Vagina (tissue), 2 donors: ENCODE data around the gene DSG1. TPM values are rescaled to one million over a fixed set of nuclear protein-coding genes. Genes with fewer than 3 reads are reported as not detected.
"Not testable (repeated sequence)": the region's sequence is repeated elsewhere in the genome, so short reads cannot be mapped to it uniquely, and the experiment has no call there.

Experiments used
- DNase-seq, 2 donors: peaks; one replicate each; pipeline ENCODE4 v3.0.0-alpha.2; 2017; ENCODE audit errors: extremely low spot score in 2 of 2
- H3K27ac ChIP-seq: fragments of 200-600 bp; sonication (generic); one replicate; pipeline ENCODE4 v1.5.1; 2019
- H3K27me3 ChIP-seq: fragments of 200-600 bp; sonication (generic); one replicate; pipeline ENCODE4 v1.5.1; 2019
- H3K36me3 ChIP-seq, 2 donors: fragments of 200-600 bp; sonication (generic); one replicate each; pipeline ENCODE4 v1.5.1; 2017 to 2019
- H3K4me1 ChIP-seq: fragments of 200-600 bp; sonication (generic); one replicate; pipeline ENCODE4 v1.5.1; 2019
- H3K4me3 ChIP-seq, 2 donors: fragments of 200-600 bp; sonication (generic); 1 replicate in 1 of 2; 2 replicates in 1 of 2; pipeline ENCODE4 v1.5.1; 2016 to 2019
- H3K9me3 ChIP-seq: fragments of 200-600 bp; sonication (generic); one replicate; pipeline ENCODE4 v1.5.1; 2019
- POLR2A ChIP-seq, 2 donors: fragments of 450-650 bp; IDR thresholded peaks; one replicate each; pipeline ENCODE4 v1.6.1; 2017; ENCODE audit warnings: antibody characterized with exemption in 2 of 2, mild to moderate bottlenecking in 2 of 2, moderate library complexity in 2 of 2
- POLR2AphosphoS5 ChIP-seq, 2 donors: sonication (generic); formaldehyde crosslinking; IDR thresholded peaks; one replicate each; pipeline ENCODE4 v1.9.0; 2017; ENCODE audit warnings: antibody characterized with exemption in 2 of 2, mild to moderate bottlenecking in 2 of 2, low read depth in 1 of 2; ENCODE audit not compliant: insufficient read depth in 1 of 2
- intact Hi-C: fragments of 100-400 bp; cut with DNase I; formaldehyde crosslinking; loops from one replicate; pipeline ENCODE4 v1.15.1; 2023
- total RNA-seq: library from RNA; depleted of rRNA; stranded (reverse); fragments of >200 nt; gene quantifications from one replicate; pipeline ENCODE4 v1.2.3, GENCODE V29; 2016
- TF ChIP-seq, protein P1 (sequence below), 3 experiments: fragments of 450-650 bp in 2 of 3; fragments of 200-600 bp in 1 of 3; sonication (generic) in 1 of 3; IDR thresholded peaks; one replicate each; pipeline ENCODE4 v1.5.1; 2017 to 2019; ENCODE audit warnings: antibody characterized with exemption in 3 of 3, mild to moderate bottlenecking in 2 of 3, moderate library complexity in 2 of 3

Gene DSG1
- total RNA-seq, 1 donor from 2014 or later, result 122 TPM

DNA sequence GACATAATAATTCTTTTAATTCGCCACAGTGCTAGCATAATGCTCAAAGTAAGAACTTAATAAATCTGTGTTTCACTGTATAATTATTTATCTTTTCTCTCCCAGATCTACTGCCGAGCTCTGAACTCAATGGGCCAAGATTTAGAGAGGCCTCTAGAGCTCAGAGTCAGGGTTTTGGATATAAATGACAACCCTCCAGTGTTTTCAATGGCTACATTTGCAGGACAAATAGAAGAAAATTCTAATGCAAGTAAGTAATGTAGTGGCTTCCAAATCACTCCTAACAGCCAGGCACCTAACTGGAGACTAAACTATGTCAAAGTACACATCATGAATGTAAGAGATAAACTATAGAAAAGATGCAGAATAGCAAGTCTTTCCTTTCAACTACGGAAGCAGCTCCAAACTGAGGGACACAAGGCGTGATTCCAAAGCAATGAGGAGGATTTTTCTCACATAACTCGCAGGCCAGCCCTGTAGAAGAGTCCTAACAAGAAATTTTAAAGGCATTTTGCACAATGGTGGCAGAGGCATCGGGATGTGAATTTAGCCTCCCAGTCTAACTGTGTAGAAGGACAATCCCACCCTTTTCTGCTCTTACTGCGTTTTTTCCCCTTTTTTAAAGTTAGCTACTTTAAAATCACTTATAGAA is 12.0 kb downstream of the DSG1 start:
- H3K27ac ChIP-seq, result no peak overlapping the region
- no peak for DNase-seq
- no peak overlapping the region for H3K4me3 ChIP-seq
- no peaks in the 10 kb centered on the region for H3K4me1 ChIP-seq
- TF ChIP-seq POLR2AphosphoS5 (IDR thresholded peaks at IDR 0.05; ENCODE audit: insufficient read depth in 1 of 2, low read depth in 1 of 2) (no peak), POLR2A (IDR thresholded peaks at IDR 0.05) (no peak)
- TF ChIP-seq, protein P1, sequence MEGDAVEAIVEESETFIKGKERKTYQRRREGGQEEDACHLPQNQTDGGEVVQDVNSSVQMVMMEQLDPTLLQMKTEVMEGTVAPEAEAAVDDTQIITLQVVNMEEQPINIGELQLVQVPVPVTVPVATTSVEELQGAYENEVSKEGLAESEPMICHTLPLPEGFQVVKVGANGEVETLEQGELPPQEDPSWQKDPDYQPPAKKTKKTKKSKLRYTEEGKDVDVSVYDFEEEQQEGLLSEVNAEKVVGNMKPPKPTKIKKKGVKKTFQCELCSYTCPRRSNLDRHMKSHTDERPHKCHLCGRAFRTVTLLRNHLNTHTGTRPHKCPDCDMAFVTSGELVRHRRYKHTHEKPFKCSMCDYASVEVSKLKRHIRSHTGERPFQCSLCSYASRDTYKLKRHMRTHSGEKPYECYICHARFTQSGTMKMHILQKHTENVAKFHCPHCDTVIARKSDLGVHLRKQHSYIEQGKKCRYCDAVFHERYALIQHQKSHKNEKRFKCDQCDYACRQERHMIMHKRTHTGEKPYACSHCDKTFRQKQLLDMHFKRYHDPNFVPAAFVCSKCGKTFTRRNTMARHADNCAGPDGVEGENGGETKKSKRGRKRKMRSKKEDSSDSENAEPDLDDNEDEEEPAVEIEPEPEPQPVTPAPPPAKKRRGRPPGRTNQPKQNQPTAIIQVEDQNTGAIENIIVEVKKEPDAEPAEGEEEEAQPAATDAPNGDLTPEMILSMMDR (IDR thresholded peaks at IDR 0.05), result no peak
- no peaks in the 10 kb centered on the region for H3K9me3 ChIP-seq
- no peaks in the 10 kb centered on the region for H3K27me3 ChIP-seq
- H3K36me3 ChIP-seq, result no peaks in the 10 kb centered on the region
- intact Hi-C loops, result no loop called here

DNA sequence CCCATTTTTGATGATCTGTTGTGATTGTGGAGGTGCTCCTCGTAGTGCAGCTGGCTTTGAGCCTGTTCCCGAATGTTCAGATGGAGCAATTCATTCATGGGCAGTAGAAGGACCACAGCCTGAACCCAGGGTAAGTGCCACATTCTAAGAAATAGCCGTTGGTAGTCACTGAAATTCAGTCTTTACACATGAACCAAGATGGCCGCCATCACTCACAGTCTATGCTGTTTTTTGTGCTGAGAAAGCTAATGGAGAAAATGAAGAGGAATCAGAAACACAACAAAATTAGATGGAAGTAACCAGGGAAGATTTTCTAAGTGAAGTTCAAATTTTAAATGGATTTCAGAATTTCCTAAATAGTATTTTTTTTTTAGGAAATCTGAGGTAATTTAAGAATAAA is 25.5 kb downstream of the DSG1 start:
- H3K9me3 ChIP-seq, result no peaks in the 10 kb centered on the region
- no peak overlapping the region for H3K27ac ChIP-seq
- H3K36me3 ChIP-seq, result no peaks in the 10 kb centered on the region
- no peak for DNase-seq
- no peaks in the 10 kb centered on the region for H3K4me1 ChIP-seq
- no peak overlapping the region for H3K4me3 ChIP-seq
- intact Hi-C loops, result no loop called here
- TF ChIP-seq POLR2AphosphoS5 (IDR thresholded peaks at IDR 0.05; ENCODE audit: insufficient read depth in 1 of 2, low read depth in 1 of 2) (no peak), POLR2A (IDR thresholded peaks at IDR 0.05) (no peak)
- TF ChIP-seq, protein P1 (IDR thresholded peaks at IDR 0.05), result no peak
- H3K27me3 ChIP-seq, result no peaks in the 10 kb centered on the region

DNA sequence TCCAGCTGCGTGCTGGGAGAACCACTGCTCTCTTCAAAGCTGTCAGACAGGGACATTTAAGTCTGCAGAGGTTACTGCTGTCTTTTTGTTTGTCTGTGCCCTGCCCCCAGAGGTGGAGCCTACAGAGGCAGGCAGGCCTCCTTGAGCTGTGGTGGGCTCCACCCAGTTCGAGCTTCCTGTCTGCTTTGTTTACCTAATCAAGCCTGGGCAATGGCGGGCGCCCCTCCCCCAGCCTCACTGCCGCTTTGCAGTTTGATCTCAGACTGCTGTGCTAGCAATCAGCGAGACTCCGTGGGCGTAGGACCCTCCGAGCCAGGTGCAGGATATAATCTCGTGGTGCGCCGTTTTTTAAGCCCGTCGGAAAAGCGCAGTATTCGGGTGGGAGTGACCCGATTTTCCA is 35.4 kb downstream of the DSG1 start:
- H3K9me3 ChIP-seq, intact Hi-C loops, H3K27ac ChIP-seq, H3K36me3 ChIP-seq, DNase-seq, H3K4me1 ChIP-seq, H3K4me3 ChIP-seq, H3K27me3 ChIP-seq: not testable (repeated sequence)

DNA sequence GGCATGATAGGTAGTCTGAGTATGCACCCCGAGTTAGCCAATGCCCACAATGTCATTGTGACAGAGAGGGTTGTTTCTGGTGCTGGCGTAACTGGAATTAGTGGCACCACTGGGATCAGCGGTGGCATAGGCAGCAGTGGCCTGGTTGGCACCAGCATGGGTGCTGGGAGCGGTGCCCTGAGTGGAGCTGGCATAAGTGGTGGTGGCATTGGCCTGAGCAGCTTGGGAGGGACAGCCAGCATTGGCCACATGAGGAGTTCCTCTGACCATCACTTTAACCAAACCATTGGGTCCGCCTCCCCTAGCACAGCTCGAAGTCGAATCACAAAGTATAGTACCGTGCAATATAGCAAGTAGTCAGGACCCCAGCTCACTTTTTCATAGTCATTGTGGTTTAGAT is 37.0 kb downstream of the DSG1 start:
- Histone ChIP-seq H3K4me3 (no peak overlapping the region), H3K4me1 (no peaks in the 10 kb centered on the region), H3K36me3 (no peaks in the 10 kb centered on the region), H3K9me3 (no peaks in the 10 kb centered on the region), H3K27me3 (no peaks in the 10 kb centered on the region), H3K27ac (no peak overlapping the region)
- DNase-seq, result no peak
- intact Hi-C loops, result no loop called here
- TF ChIP-seq, protein P1 (IDR thresholded peaks at IDR 0.05), result no peak
- TF ChIP-seq POLR2A (IDR thresholded peaks at IDR 0.05) (no peak), POLR2AphosphoS5 (IDR thresholded peaks at IDR 0.05; ENCODE audit: insufficient read depth in 1 of 2, low read depth in 1 of 2) (no peak)

DNA sequence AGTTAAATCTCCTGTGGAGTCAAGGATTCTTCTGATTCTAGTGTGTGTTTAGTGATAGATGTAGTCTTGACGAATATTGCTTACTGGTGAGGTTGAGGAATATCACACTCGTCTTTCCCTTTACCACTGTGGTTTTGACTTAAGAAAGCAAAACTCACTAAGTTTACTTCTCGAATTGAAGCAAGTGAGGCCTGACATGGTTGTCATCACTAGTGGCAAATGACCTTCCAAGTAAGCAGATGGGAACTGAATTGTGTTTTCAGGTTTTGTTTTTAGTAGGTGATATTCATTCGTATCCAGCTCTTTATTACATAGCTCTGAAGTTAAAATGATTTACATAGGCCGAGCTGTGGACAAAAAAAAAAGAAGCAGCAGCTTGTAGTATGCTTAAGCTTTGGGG is 38.1 kb downstream of the DSG1 start:
- no peak for DNase-seq
- intact Hi-C loops, result no loop called here
- TF ChIP-seq POLR2A (IDR thresholded peaks at IDR 0.05), result no peak
- TF ChIP-seq, protein P1 (IDR thresholded peaks at IDR 0.05), result no peak
- no peak for TF ChIP-seq POLR2AphosphoS5 (IDR thresholded peaks at IDR 0.05; ENCODE audit: insufficient read depth in 1 of 2, low read depth in 1 of 2)
- Histone ChIP-seq H3K36me3 (no peaks in the 10 kb centered on the region), H3K9me3 (no peaks in the 10 kb centered on the region), H3K27ac (no peak overlapping the region), H3K27me3 (no peaks in the 10 kb centered on the region), H3K4me1 (no peaks in the 10 kb centered on the region), H3K4me3 (no peak overlapping the region)
